HUES48 (cell line): ENCODE measurements around the gene UNC5A.

ENCODE experiments used
- H3K27ac ChIP-seq: one replicate; pipeline ENCODE4 v1.7.0; 2013; ENCODE audit warnings: low read depth, low read length, inconsistent platforms
- H3K27me3 ChIP-seq: 2 replicates; pipeline ENCODE4 v1.6.1; 2013; ENCODE audit warnings: mild to moderate bottlenecking, low read length; ENCODE audit not compliant: control insufficient read depth, insufficient read depth
- H3K36me3 ChIP-seq: 2 replicates; pipeline ENCODE4 v1.6.1; 2013; ENCODE audit warnings: low read length; ENCODE audit not compliant: control insufficient read depth, insufficient read depth
- H3K4me1 ChIP-seq: 2 replicates; pipeline ENCODE4 v1.6.1; 2013; ENCODE audit warnings: mild to moderate bottlenecking, low read length; ENCODE audit not compliant: control insufficient read depth, insufficient read depth
- H3K4me3 ChIP-seq: 2 replicates; pipeline ENCODE4 v1.5.1; 2013; ENCODE audit warnings: mild to moderate bottlenecking, low read depth, low read length
- H3K9ac ChIP-seq: 2 replicates; pipeline ENCODE4 v1.6.1; 2013; ENCODE audit warnings: mild to moderate bottlenecking, low read depth, low read length, moderate library complexity
- H3K9me3 ChIP-seq: 2 replicates; pipeline ENCODE4 v1.6.1; 2013; ENCODE audit warnings: low read length; ENCODE audit not compliant: control insufficient read depth, insufficient read depth

UNC5A gene

DNA sequence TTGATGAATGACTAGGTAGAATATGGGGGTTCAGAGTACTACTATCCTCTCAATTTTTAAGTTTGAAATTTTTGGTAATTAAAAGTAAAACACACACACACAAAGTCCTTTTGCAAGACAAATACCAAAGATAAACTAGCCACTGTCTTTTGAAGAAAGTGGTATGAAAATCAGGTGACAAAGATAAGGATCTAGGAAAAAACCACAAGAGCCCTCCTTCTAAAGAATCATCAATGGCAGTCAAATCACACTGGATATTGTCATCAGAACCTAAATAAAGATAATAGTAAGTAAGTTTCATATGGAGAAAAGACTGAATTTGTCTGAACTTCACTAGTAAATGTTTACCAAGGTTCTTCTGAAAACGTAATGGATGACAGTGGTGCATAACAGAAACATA lies 119.3 kb downstream of the UNC5A start:
- H3K27ac ChIP-seq = no peak overlapping the region
- H3K9ac ChIP-seq = no peak overlapping the region
- no peaks in the 10 kb centered on the region for H3K27me3 ChIP-seq
- H3K4me1 ChIP-seq = no peaks in the 10 kb centered on the region
- H3K4me3 ChIP-seq = no peak overlapping the region
- no peaks in the 10 kb centered on the region for H3K9me3 ChIP-seq
- H3K36me3 ChIP-seq = peaks cover 36% of the 10 kb centered on the region
